Mesenchymal stem cell (in vitro differentiated cells and primary cell): Measurements from ENCODE around the gene GUCA1A.
"Not testable (repeated sequence)": the region's sequence is repeated elsewhere in the genome, so short reads cannot be mapped to it uniquely, and the experiment has no call there.

ENCODE experiments used
- DNase-seq: peaks from one replicate; pipeline ENCODE4 v3.0.0-alpha.2; 2013
- H2AFZ ChIP-seq: one replicate; pipeline ENCODE4 v1.6.1; 2013; ENCODE audit warnings: low read depth, mild to moderate bottlenecking, control low read depth, inconsistent platforms, low read length, moderate library complexity
- H2AK5ac ChIP-seq: 2 replicates; pipeline ENCODE4 v1.6.1; 2013; ENCODE audit warnings: low read length, moderate library complexity, mild to moderate bottlenecking, inconsistent platforms; ENCODE audit not compliant: severe bottlenecking
- H2BK120ac ChIP-seq: one replicate; pipeline ENCODE4 v1.6.1; 2013; ENCODE audit warnings: low read depth, mild to moderate bottlenecking, inconsistent platforms, low read length, moderate library complexity
- H2BK12ac ChIP-seq, 2 experiments: one replicate each; pipeline ENCODE4 v1.6.1; 2013; ENCODE audit warnings: inconsistent platforms in 2 of 2, low read length in 2 of 2, mild to moderate bottlenecking in 2 of 2, moderate library complexity in 2 of 2, control low read depth in 1 of 2
- H2BK15ac ChIP-seq: one replicate; pipeline ENCODE4 v1.6.1; 2013; ENCODE audit warnings: mild to moderate bottlenecking, low read depth, inconsistent platforms; ENCODE audit not compliant: poor library complexity, severe bottlenecking
- H2BK5ac ChIP-seq: 2 replicates; pipeline ENCODE4 v1.6.1; 2013; ENCODE audit warnings: low read depth, mild to moderate bottlenecking, low read length, control low read depth, inconsistent platforms; ENCODE audit not compliant: poor library complexity, severe bottlenecking
- H3K14ac ChIP-seq, 2 experiments: one replicate each; pipeline ENCODE4 v1.6.1; 2013; ENCODE audit warnings: inconsistent platforms in 2 of 2, low read length in 2 of 2, control low read depth in 1 of 2, mild to moderate bottlenecking in 1 of 2, moderate library complexity in 1 of 2
- H3K18ac ChIP-seq, 2 experiments: one replicate each; pipeline ENCODE4 v1.6.1; 2013; ENCODE audit warnings: inconsistent platforms in 2 of 2, low read length in 2 of 2, control low read depth in 1 of 2, low read depth in 1 of 2, mild to moderate bottlenecking in 1 of 2
- H3K23ac ChIP-seq, 2 experiments: one replicate each; pipeline ENCODE4 v1.6.1; 2013; ENCODE audit warnings: inconsistent platforms in 2 of 2, low read length in 2 of 2, mild to moderate bottlenecking in 2 of 2, moderate library complexity in 2 of 2, control low read depth in 1 of 2
- H3K27ac ChIP-seq: 2 replicates; pipeline ENCODE4 v1.5.1; 2013; ENCODE audit warnings: mild to moderate bottlenecking, moderate library complexity, low read length, control low read depth, inconsistent platforms; ENCODE audit not compliant: poor library complexity, severe bottlenecking
- H3K27me3 ChIP-seq, 2 experiments: 2 replicates each; pipeline versions ENCODE4 v1.6.1 to v1.7.0; 2013; ENCODE audit warnings: low read length in 2 of 2, mild to moderate bottlenecking in 2 of 2, moderate library complexity in 2 of 2, control low read depth in 1 of 2, inconsistent platforms in 1 of 2; ENCODE audit not compliant: control insufficient read depth in 1 of 2, insufficient read depth in 1 of 2
- H3K36me3 ChIP-seq, 2 experiments: 2 replicates each; pipeline versions ENCODE4 v1.6.1 to v1.7.0; 2013; ENCODE audit warnings: low read length in 2 of 2, control low read depth in 1 of 2, inconsistent platforms in 1 of 2, low read depth in 1 of 2, mild to moderate bottlenecking in 1 of 2; ENCODE audit not compliant: insufficient read depth in 2 of 2, control insufficient read depth in 1 of 2
- H3K4ac ChIP-seq, 2 experiments: one replicate each; pipeline ENCODE4 v1.6.1; 2013; ENCODE audit warnings: inconsistent platforms in 2 of 2, low read length in 2 of 2, mild to moderate bottlenecking in 2 of 2, moderate library complexity in 2 of 2, control low read depth in 1 of 2, low read depth in 1 of 2
- H3K4me1 ChIP-seq: 2 replicates; pipeline ENCODE4 v1.6.1; 2013; ENCODE audit warnings: low read depth, low read length, control low read depth; ENCODE audit not compliant: control insufficient read depth, insufficient read depth
- H3K4me2 ChIP-seq: 2 replicates; pipeline ENCODE4 v1.6.1; 2013; ENCODE audit warnings: low read length, mild to moderate bottlenecking, inconsistent platforms; ENCODE audit not compliant: poor library complexity, severe bottlenecking
- H3K4me3 ChIP-seq, 2 experiments: 2 replicates each; pipeline versions ENCODE4 v1.5.1 to v1.7.0; 2013; ENCODE audit warnings: low read length in 2 of 2, mild to moderate bottlenecking in 2 of 2, control low read depth in 1 of 2, low read depth in 1 of 2; ENCODE audit not compliant: insufficient read depth in 1 of 2
- H3K79me1 ChIP-seq: replicated peaks from 2 replicates; pipeline ENCODE4 v1.6.1; 2013; ENCODE audit warnings: mild to moderate bottlenecking, control low read depth, low read length, inconsistent platforms; ENCODE audit not compliant: poor library complexity, severe bottlenecking
- H3K9ac ChIP-seq: 2 replicates; pipeline ENCODE4 v1.7.0; 2013; ENCODE audit warnings: mild to moderate bottlenecking, low read length, moderate library complexity
- H3K9me3 ChIP-seq: 2 replicates; pipeline ENCODE4 v1.7.0; 2013; ENCODE audit warnings: mild to moderate bottlenecking, low read length; ENCODE audit not compliant: control insufficient read depth
- H4K8ac ChIP-seq: one replicate; pipeline ENCODE4 v1.6.1; 2013; ENCODE audit warnings: inconsistent platforms, mild to moderate bottlenecking, low read length, moderate library complexity
- H4K91ac ChIP-seq: one replicate; pipeline ENCODE4 v1.6.1; 2013; ENCODE audit warnings: mild to moderate bottlenecking, low read length, inconsistent platforms
- WGBS: methylation state at CpG from one replicate; pipeline ENCODE4 v1.1.7; 2013; ENCODE audit warnings: mixed read lengths; 5-methylcytosine and 5-hydroxymethylcytosine counted together

GUCA1A gene

DNA sequence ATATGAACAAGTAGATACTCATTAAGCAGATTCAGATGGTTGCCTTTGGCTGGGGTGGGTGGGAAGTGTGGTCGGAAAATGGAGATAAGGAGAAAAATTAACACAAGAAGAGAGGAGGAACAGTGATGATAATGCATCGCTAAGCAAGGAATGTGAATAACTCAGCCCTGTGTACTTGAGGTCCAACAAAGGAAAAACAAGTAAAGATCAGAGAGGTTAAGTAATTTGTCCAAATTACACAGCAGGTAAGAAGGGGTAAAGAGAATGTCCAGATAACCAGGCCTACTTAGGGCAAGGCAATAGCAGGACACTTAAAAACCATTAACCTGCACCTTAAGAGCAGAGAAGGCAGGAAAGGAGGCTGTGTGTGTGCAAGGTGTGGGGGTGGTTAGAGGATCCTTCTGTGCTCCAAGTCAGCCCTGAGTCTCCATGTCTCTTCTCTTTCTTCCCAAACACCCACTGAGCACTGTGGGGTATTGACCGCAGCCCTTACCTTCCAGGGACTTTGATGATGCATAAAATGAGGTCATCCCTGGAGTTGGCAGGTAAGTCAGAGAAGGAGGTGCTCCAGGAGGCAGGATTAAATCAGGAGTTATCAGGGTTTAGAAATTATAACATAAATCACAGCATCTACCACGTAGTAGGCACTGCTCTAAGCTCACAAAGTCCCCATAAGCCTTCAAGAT is 20.5 kb upstream of the GUCA1A start:
- not testable (repeated sequence) for H3K23ac ChIP-seq, H2BK5ac ChIP-seq, H3K79me1 ChIP-seq, H2AFZ ChIP-seq, H4K91ac ChIP-seq, H3K27ac ChIP-seq, H3K4me2 ChIP-seq, H2BK12ac ChIP-seq, H3K9me3 ChIP-seq, H3K4ac ChIP-seq, H3K4me1 ChIP-seq, H4K8ac ChIP-seq, H2BK120ac ChIP-seq, H3K18ac ChIP-seq, H3K9ac ChIP-seq, H3K4me3 ChIP-seq, H3K36me3 ChIP-seq, H3K14ac ChIP-seq, DNase-seq, H2AK5ac ChIP-seq, H3K27me3 ChIP-seq, H2BK15ac ChIP-seq
- 88% methylated on average over 2 of the region's 4 CpGs for WGBS

DNA sequence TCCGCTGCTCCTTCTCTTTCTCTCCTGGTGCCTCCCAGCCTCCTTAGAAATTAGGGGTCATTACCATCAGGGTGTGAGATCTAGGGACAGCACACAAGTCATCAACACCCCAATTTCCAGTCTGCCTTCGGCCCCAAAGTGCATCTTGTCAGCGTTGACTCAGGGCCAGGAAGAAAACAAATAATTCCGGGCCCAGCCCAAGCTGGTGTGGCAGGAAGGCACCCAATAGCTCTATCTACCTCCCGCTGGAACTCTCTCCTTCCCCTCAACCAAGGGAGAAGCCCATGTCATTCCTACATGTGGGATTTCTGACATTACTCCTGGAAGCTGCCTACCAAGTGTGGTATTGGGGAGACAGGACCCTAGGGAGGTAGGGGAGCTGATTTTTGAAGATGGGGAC is 19.2 kb upstream of the GUCA1A start:
- H3K14ac ChIP-seq: no peak overlapping the region
- H3K18ac ChIP-seq: no peak overlapping the region
- no peaks in the 10 kb centered on the region for H3K79me1 ChIP-seq
- H3K4me2 ChIP-seq: no peak overlapping the region
- no peak overlapping the region for H2BK12ac ChIP-seq
- peaks cover 0 to 9% of the 10 kb centered on the region in 2 experiments for H3K27me3 ChIP-seq
- H3K9me3 ChIP-seq: no peaks in the 10 kb centered on the region
- no peaks in the 10 kb centered on the region for H3K4me1 ChIP-seq
- no peak overlapping the region for H3K9ac ChIP-seq
- no peak overlapping the region for H3K4ac ChIP-seq
- H3K23ac ChIP-seq: no peak overlapping the region
- no peak overlapping the region for H2AK5ac ChIP-seq
- H3K27ac ChIP-seq: no peak overlapping the region
- H3K4me3 ChIP-seq: no peak overlapping the region
- H2BK5ac ChIP-seq: no peak overlapping the region
- H4K91ac ChIP-seq: no peak overlapping the region
- H3K36me3 ChIP-seq: no peaks in the 10 kb centered on the region
- H2AFZ ChIP-seq: no peak overlapping the region
- no peak overlapping the region for H2BK15ac ChIP-seq
- H2BK120ac ChIP-seq: no peak overlapping the region
- WGBS: 73% methylated on average over 4 of the region's 5 CpGs
- no peak for DNase-seq
- no peak overlapping the region for H4K8ac ChIP-seq

DNA sequence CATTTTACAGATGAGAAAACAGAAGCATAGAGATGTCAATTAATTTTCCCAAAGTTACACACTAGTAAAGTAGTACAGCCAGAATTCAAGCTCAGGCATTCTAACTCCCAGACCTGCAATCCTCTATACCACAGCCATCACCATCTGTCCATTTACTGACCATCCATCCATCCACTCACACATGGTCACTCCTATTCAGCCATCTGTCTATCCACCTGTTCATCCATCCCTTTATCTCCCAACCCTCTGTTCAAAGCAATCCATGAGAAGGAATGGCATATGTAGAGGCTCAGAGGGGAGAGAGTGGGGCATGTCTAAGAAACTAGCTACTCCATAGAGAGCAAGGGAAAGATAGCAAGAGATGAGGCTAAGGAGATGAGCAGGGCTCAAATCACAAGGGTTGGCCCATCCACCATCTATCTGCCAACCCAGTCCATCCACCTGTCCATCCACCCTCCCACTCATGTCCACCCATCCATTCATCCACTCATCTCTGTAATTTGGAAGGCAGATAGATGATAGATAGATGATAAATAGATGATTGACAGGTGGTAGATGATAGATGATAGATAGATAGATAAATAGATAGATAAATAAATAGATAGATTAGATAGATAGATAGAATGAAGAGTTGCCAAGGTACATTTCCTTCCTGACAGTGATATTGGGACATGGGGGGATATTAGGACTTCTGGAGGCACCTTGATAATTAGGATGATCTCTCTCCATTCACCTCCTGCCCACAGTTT is 18.5 kb upstream of the GUCA1A start:
- Histone ChIP-seq H4K91ac (no peak overlapping the region), H4K8ac (no peak overlapping the region), H3K18ac (no peak overlapping the region), H3K36me3 (no peaks in the 10 kb centered on the region), H2BK15ac (no peak overlapping the region), H3K4me3 (no peak overlapping the region), H2BK120ac (no peak overlapping the region), H3K14ac (no peak overlapping the region), H3K27ac (no peak overlapping the region), H2AK5ac (no peak overlapping the region), H2BK5ac (no peak overlapping the region), H3K27me3 (peaks cover 0 to 10% of the 10 kb centered on the region in 2 experiments), H2AFZ (no peak overlapping the region), H3K23ac (no peak overlapping the region), H3K9ac (no peak overlapping the region), H3K9me3 (no peaks in the 10 kb centered on the region), H3K79me1 (no peaks in the 10 kb centered on the region), H3K4me1 (no peaks in the 10 kb centered on the region), H2BK12ac (no peak overlapping the region), H3K4me2 (no peak overlapping the region), H3K4ac (no peak overlapping the region)
- DNase-seq: no peak

DNA sequence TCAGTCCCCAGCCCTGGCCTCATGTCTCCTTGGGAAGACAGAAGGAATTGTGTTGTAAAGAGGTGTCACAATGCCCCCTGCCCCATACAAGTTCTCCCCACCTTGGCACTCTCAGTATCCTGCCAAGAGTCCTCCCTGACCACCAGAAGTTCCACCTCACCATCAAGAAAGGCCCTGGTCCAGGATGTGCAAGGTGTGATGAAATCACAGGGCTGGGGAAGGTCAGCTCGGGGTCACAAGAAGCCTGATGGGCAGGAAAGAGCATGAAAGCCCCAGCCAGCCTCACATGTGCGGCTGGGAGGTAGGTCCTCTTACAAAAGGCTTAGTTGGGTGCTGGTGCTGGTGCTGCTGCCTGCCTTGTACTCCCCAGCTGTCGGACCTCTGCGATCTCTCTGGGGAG is 17.9 kb upstream of the GUCA1A start:
- Histone ChIP-seq H3K36me3 (no peaks in the 10 kb centered on the region), H3K23ac (no peak overlapping the region), H2AK5ac (no peak overlapping the region), H3K27ac (no peak overlapping the region), H3K27me3 (peaks cover 0 to 10% of the 10 kb centered on the region in 2 experiments), H3K4me3 (no peak overlapping the region), H3K4ac (no peak overlapping the region), H3K9ac (no peak overlapping the region), H2BK12ac (no peak overlapping the region), H3K14ac (no peak overlapping the region), H3K9me3 (no peaks in the 10 kb centered on the region), H2BK5ac (no peak overlapping the region), H2AFZ (no peak overlapping the region), H2BK15ac (no peak overlapping the region), H2BK120ac (no peak overlapping the region), H4K91ac (no peak overlapping the region), H3K4me1 (no peaks in the 10 kb centered on the region), H3K4me2 (no peak overlapping the region), H3K79me1 (no peaks in the 10 kb centered on the region), H4K8ac (no peak overlapping the region), H3K18ac (no peak overlapping the region)
- DNase-seq: no peak
- 94% methylated on average over 4 of the region's 4 CpGs for WGBS
